HG03135 (cell line): Measurements from ENCODE around the gene CA6.
"Not testable (repeated sequence)": the region's sequence is repeated elsewhere in the genome, so short reads cannot be mapped to it uniquely, and the experiment has no call there.

Source experiments
- ATAC-seq: cut with Tn5 transposase; IDR thresholded peaks from one replicate; pipeline ENCODE4 v1.9.1; 2021; ENCODE audit warnings: mild to moderate bottlenecking, moderate library complexity; ENCODE audit not compliant: unreplicated experiment

The CA6 gene

GRCh38 chr1:8968902-8969301 lies 23.2 kb downstream of the CA6 start:
- ATAC-seq, result not testable (repeated sequence)

- no peak for ATAC-seq
Observed at GRCh38 chr1:8969937-8970336, 24.3 kb downstream of the CA6 start.

GRCh38 chr1:8970870-8971337 lies 25.2 kb downstream of the CA6 start:
- no peak for ATAC-seq

- ATAC-seq, result no peak
Observed at GRCh38 chr1:8974551-8974950, 28.9 kb downstream of the CA6 start.

- no peak for ATAC-seq
Observed at GRCh38 chr1:8976338-8976737, 30.7 kb downstream of the CA6 start.

GRCh38 chr1:8976896-8977450 lies 31.3 kb downstream of the CA6 start:
- ATAC-seq, result no peak

- ATAC-seq, result no peak
Observed at GRCh38 chr1:8980656-8981055, 35.0 kb downstream of the CA6 start.

- ATAC-seq, result no peak
Observed at GRCh38 chr1:8981169-8981568, 35.5 kb downstream of the CA6 start.

- ATAC-seq, result no peak
Observed at GRCh38 chr1:8984203-8984602, 38.5 kb downstream of the CA6 start.

- no peak for ATAC-seq
Observed at GRCh38 chr1:8984990-8985389, 39.3 kb downstream of the CA6 start.

GRCh38 chr1:8985915-8986813 lies 40.5 kb downstream of the CA6 start:
- ATAC-seq, result no peak

GRCh38 chr1:8986814-8987190 lies 41.1 kb downstream of the CA6 start:
- no peak for ATAC-seq

GRCh38 chr1:8987881-8988617 lies 42.4 kb downstream of the CA6 start:
- ATAC-seq, result no peak

GRCh38 chr1:8988618-8988967 lies 42.9 kb downstream of the CA6 start:
- no peak for ATAC-seq

- ATAC-seq, result no peak
Observed at GRCh38 chr1:8989061-8989460, 43.4 kb downstream of the CA6 start.

GRCh38 chr1:8989821-8990220 lies 44.2 kb downstream of the CA6 start:
- ATAC-seq, result no peak

- ATAC-seq, result no peak
Observed at GRCh38 chr1:8992936-8993687, 47.4 kb downstream of the CA6 start.

GRCh38 chr1:8993962-8994675 lies 48.5 kb downstream of the CA6 start:
- not testable (repeated sequence) for ATAC-seq

- ATAC-seq, result not testable (repeated sequence)
Observed at GRCh38 chr1:9001534-9002214, 56.0 kb downstream of the CA6 start.

GRCh38 chr1:9002215-9002560 lies 56.5 kb downstream of the CA6 start:
- ATAC-seq, result not testable (repeated sequence)
